Measurements from ENCODE around the gene HTR1A.

HTR1A gene

DNA sequence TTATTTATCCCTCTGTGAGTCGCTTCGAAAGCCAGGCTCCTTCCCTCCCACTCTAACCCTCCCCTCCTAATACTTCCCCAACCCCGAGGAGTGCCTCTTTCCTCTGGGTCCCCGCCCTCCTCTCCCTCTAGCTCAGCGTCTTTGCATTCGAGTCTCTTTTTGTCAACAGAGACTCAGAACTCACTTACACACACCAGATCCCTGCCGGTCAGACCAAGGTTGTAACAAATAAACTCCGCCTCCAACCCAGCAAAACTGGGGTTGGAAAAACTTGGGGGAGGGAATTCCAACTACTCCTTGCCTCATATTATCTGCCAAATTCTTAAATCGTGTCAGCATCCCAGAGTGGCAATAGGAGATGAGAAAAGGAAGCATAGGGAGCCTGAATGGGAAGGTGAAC is at the start of gene HTR1A:
Gene HTR1A, minus strand, starts transcription at position 167 of the 400 bp plus-strand sequence. CDS start 726 bp downstream, outside the sequence.
- DNase-seq: no peak

GRCh38 chr5:64003966-64004365 is 41.7 kb upstream of the HTR1A start:
- DNase-seq: no peak

- DNase-seq: no peak
These were observed 37.9 kb upstream of the HTR1A start for GRCh38 chr5:64000096-64000495.

DNA sequence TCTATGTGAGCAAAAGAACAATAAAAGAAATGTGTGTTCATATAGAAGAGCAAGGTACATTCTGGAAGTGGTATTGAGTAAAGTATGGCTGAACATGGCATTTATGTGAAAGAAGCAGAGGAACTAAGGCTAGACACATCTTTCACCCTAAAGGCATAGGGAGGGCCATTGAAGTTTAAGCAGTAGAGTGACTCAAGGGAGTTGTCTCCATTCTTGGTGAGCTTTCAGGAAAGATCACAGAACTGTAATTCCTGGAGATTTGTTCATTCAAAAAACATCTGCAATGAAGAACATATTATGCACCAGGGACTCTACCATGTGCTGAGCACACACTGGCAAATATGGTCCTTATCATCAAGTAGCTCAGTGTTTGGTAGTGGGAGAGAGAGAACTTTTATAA is 24.8 kb upstream of the HTR1A start:
- no peak for DNase-seq

DNA sequence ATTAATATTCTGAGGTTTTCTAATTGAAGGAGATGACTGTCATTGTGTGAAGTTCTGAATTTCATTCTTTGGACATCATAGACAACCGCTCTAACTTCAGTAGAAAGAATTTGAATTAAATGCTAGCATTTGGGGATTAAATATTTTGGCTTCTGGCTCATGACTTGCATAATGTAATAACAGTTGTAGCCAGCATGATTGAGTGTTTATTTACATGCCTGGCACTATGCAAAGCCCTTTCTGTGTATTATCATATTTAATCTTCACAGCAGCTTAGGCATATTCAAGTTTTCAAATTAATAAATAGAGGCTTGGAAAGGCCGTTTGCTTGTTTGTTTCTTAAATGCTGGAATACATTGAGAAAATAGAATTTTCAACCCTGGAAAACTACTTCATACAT is 19.6 kb upstream of the HTR1A start:
- no peak for DNase-seq

DNA sequence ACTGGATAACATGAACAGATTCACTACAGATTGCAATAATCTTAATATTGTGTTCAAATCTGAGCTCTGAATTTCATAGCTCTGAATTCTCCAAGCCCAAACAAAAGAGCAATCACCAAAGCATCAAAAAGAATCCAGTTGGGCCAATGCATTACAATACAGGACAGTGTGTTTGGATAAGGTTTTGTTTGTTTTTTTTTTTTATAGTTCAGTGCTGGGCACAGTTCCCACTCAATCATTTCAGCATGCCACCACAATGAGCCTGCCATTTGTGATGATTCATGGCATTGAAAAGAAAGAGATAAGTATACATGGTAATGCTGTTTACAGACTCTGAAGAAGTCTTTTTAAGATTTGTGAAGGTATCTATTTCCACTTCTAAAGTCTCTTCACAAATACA is 1.7 kb upstream of the HTR1A start:
- DNase-seq: no peak

- DNase-seq: no peak
These were observed 963 bp upstream of the HTR1A start for GRCh38 chr5:63963080-63963735.

DNA sequence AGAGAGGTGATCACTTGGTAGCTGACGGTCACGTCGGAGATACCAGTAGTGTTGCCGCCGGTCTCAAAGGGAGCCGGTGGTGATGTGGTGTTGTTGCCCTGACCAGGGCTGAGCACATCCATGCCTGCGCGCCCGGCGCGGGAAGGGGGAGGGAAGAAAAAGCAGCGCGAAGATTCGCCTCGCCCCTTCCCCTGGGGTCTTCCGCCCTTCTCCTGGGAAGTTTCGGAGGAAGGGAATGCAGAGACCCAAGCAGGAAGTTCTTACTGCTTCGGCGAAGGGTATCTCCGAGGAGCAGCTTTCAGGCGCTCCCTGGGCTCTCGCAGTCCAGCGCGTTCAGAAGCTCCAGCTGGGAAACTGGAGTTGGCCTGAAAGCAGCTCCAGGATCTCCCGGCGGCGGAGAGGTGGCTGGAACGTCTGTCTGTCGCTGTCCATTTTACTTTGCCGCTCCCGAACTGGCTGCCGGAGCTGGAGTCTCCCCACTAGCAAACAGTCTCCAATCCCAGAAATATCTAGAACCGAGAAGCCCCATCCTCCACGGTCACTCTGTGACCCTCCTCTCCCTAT is 565 bp downstream of the HTR1A start:
- DNase-seq: no peak

DNA sequence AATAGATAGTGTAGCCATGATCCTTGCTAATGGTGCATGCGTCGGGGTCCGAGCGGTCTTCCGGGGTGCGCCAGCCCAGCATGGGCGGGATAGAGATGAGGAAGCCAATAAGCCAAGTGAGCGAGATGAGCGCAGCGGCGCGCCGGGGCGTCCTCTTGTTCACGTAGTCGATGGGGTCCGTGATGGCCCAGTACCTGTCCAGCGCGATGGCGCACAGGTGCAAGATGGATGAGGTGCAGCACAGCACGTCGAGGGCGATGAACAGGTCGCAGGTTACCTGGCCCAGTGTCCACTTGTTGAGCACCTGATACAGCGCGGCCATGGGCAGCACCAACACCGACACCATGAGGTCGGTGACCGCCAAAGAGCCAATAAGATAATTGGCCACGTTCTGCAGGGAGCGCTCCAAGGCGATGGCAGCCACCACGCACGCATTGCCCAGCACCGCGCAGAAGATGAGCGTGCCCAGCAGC is 1.1 kb downstream of the HTR1A start:
- DNase-seq: no peak

GRCh38 chr5:63960646-63961045 is 1.6 kb downstream of the HTR1A start:
- no peak for DNase-seq

- DNase-seq: no peak
These were observed 2.9 kb downstream of the HTR1A start for GRCh38 chr5:63959177-63959982.

DNA sequence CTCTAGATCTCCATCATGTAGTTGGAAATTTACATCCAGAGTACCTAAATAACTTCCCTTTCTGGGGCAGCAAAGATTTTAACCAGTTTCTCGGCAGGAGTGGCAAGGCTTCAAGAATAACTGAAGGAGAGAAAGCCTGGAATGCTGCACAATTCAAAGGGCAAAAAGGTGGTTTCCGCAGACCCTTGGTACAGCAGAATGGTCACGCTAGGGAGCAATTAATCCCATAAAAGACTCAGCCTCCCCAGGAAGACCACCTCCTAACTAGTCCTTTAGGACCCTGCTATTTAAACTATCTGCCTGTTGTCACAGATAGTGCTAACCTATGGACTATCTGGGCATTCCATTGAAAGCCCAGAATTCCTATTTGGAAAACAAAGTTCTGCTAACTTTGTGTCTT is 3.6 kb downstream of the HTR1A start:
- DNase-seq: no peak

GRCh38 chr5:63957617-63958016 is 4.6 kb downstream of the HTR1A start:
- DNase-seq: no peak

DNA sequence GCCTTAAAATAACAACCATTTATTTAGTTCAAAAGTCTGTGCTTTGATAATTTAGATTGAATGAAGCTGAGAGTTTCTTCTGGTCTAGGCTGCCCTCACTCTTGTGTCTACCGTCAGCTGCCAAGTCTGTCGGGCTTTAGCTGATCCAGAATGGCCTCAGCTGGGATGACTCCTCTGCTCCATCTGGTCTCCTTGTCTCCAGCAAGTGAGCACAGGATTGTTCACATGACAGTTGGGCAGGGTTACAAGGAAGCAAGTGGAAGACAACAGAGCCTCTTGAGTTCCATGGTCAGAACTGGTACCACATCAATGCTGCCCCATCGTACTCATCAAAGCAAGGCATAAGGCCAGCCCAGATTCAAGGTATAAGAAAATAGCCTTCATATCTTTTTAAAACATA is 9.0 kb downstream of the HTR1A start:
- no peak for DNase-seq

DNA sequence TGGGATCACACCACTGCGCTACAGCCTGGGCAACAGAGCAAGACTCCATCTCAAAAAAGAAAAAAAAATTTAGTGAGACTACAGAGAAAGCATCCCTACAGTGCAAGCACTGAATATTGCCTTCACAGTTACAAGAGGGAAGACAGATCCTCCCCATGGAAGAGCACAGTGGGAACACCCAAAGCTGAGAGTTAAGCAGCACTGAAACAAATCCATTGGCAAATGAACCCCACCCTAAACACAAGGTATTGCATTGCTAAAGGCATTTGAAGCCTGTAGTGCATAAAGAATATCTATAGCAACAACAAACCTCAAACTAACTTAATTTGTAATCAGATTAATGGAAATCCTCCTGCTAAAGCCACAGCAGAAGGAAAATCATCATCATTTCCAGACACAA is 27.1 kb downstream of the HTR1A start:
- DNase-seq: no peak

- DNase-seq: no peak
These were observed 30.4 kb downstream of the HTR1A start for GRCh38 chr5:63931836-63932235.

GRCh38 chr5:63928451-63928850 is 33.8 kb downstream of the HTR1A start:
- no peak for DNase-seq

DNA sequence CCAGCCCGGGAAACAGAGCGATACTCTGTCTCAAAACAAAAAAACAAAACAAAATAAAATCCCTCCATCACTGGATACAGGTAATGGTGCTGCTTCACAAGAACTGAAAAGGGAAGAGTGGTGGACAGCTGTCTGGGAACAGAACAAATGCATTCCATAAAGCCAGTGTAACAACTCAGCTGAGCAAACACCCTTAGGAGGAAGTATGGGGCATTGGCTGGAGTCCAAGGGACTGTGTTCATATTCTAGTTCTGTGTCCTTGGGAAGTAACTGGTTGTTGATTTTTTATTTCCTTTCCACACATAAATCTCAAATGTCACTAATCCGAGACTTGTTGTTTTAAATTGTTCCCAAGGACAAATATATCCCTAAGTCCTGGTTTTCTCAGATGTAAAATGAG is 38.3 kb downstream of the HTR1A start:
- no peak for DNase-seq

DNA sequence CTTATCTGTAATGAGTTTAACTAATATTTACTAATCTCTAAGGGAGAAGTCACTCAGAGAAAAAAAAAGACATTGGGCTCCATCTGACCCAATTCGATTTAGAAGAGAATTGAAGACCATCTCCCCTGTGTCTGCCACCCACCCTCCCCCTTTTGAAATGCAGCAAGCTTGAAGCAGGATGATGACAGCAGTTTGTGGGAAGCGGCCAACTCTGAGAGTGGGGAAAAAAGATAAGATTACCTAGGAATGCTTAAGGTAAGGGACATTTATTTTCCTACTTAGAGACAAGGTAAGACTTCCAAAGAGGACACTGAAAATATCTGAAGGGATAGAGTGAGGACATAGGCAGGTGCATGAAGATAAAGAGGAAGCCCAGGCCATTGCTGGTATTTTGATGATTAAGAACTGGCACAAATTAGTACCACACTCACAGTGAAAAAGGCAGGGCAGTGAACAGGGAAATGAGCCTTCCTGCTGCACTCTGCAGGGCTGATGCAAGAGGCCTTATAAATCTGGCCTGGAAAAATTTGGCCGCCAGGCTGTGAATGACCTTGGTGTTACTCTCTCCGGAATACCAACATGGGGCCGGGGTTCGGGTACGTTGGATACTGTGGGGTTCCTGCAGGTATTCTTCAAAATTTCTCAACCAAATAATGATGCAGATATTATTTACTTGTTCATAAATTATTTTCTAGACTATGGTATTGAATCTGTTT is 42.3 kb downstream of the HTR1A start:
- no peak for DNase-seq

- no peak for DNase-seq
These were observed 45.5 kb downstream of the HTR1A start for GRCh38 chr5:63916786-63917185.

DNA sequence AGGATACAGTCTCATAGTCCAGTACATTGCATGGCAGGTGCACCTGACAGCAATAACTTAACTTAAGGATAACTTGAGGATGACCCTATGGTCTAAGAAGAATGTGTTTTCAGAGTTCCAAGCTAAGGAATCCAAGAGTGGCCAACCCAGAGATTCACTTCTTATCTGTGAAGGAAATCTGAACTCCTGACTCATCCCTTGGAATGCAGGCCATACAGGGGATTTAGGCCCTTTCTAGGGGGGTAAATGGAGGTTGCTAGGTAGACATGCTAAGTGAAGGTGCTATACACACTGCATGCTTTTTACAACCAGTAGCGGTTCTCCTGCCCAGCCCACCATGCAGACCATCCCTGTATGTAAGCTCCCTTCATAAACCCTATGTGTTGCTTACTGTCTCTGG is 50.4 kb downstream of the HTR1A start:
- no peak for DNase-seq
